RWPE2 (cell line): ENCODE results near the gene S1PR3.

ENCODE experiments used
- ATAC-seq: fragments of 200-7000 bp; cut with Tn5 transposase; 3 replicates; pipeline ENCODE4 v1.9.1; 2021; ENCODE audit warnings: low read depth
- DNase-seq: peaks from one replicate; pipeline ENCODE4 v3.0.0-alpha.2; 2020; ENCODE audit warnings: low spot score
- H3K27ac ChIP-seq: fragments of 450-650 bp; 2 replicates; pipeline ENCODE4 v1.5.1; 2017; ENCODE audit warnings: mild to moderate bottlenecking; ENCODE audit not compliant: poor library complexity, severe bottlenecking
- H3K27me3 ChIP-seq: fragments of 250-450 bp; sonication (Bioruptor Pico); 2 replicates; pipeline ENCODE4 v1.5.1; 2021; ENCODE audit warnings: mild to moderate bottlenecking, moderate library complexity; ENCODE audit not compliant: insufficient read depth, poor library complexity, severe bottlenecking
- H3K36me3 ChIP-seq: fragments of 250-450 bp; sonication (Bioruptor Pico); 2 replicates; pipeline ENCODE4 v1.5.1; 2020; ENCODE audit warnings: low read depth, mild to moderate bottlenecking, moderate library complexity
- H3K4me1 ChIP-seq: fragments of 250-450 bp; sonication (Bioruptor Pico); 2 replicates; pipeline ENCODE4 v1.5.1; 2021; ENCODE audit warnings: mild to moderate bottlenecking, moderate library complexity; ENCODE audit not compliant: insufficient read depth, poor library complexity, severe bottlenecking
- H3K4me3 ChIP-seq: fragments of 250-450 bp; sonication (Bioruptor Pico); 2 replicates; pipeline ENCODE4 v1.5.1; 2021; ENCODE audit warnings: mild to moderate bottlenecking, moderate library complexity; ENCODE audit not compliant: severe bottlenecking
- H3K9me3 ChIP-seq: fragments of 250-450 bp; sonication (Bioruptor Pico); 2 replicates; pipeline ENCODE4 v1.5.1; 2021; ENCODE audit warnings: mild to moderate bottlenecking, moderate library complexity; ENCODE audit not compliant: severe bottlenecking
- TF ChIP-seq, protein P1 (sequence below): fragments of 450-650 bp; IDR thresholded peaks from one replicate; pipeline ENCODE4 v1.5.1; 2017; ENCODE audit warnings: mild to moderate bottlenecking, moderate library complexity; ENCODE audit not compliant: poor library complexity, severe bottlenecking

Gene S1PR3

GRCh38 chr9:89052470-89053097 lies 61.3 kb downstream of the S1PR3 start:
- DNase-seq, result no peak
- TF ChIP-seq, protein P1, sequence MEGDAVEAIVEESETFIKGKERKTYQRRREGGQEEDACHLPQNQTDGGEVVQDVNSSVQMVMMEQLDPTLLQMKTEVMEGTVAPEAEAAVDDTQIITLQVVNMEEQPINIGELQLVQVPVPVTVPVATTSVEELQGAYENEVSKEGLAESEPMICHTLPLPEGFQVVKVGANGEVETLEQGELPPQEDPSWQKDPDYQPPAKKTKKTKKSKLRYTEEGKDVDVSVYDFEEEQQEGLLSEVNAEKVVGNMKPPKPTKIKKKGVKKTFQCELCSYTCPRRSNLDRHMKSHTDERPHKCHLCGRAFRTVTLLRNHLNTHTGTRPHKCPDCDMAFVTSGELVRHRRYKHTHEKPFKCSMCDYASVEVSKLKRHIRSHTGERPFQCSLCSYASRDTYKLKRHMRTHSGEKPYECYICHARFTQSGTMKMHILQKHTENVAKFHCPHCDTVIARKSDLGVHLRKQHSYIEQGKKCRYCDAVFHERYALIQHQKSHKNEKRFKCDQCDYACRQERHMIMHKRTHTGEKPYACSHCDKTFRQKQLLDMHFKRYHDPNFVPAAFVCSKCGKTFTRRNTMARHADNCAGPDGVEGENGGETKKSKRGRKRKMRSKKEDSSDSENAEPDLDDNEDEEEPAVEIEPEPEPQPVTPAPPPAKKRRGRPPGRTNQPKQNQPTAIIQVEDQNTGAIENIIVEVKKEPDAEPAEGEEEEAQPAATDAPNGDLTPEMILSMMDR, result no peak
- no peak for ATAC-seq
- Histone ChIP-seq H3K4me3 (no peak overlapping the region), H3K9me3 (no peaks in the 10 kb centered on the region), H3K27me3 (no peaks in the 10 kb centered on the region), H3K27ac (no peak overlapping the region), H3K36me3 (no peaks in the 10 kb centered on the region), H3K4me1 (no peaks in the 10 kb centered on the region)

- H3K27ac ChIP-seq, result no peak overlapping the region
- H3K4me3 ChIP-seq, result no peak overlapping the region
- DNase-seq (no peak), ATAC-seq (no peak)
- no peaks in the 10 kb centered on the region for H3K4me1 ChIP-seq
- no peaks in the 10 kb centered on the region for H3K36me3 ChIP-seq
- no peaks in the 10 kb centered on the region for H3K27me3 ChIP-seq
- TF ChIP-seq, protein P1, result no peak
- no peaks in the 10 kb centered on the region for H3K9me3 ChIP-seq
Measured at GRCh38 chr9:89053301-89053700, 62.0 kb downstream of the S1PR3 start.
